SU-DHL-6 (cell line): ENCODE results near the gene MR1.

Source experiments
- H2AFZ ChIP-seq: fragments of 200-600 bp; sonication (generic); 2 replicates; pipeline ENCODE4 v1.6.1; 2014; ENCODE audit warnings: low read depth, mild to moderate bottlenecking, moderate library complexity, mixed read lengths, antibody characterized with exemption, low read length; ENCODE audit not compliant: severe bottlenecking
- H3F3A ChIP-seq: fragments of 200-600 bp; shearing (Covaris generic); 2 replicates; pipeline ENCODE4 v1.6.0; 2016; ENCODE audit warnings: antibody characterized with exemption, mild to moderate bottlenecking; ENCODE audit not compliant: insufficient read depth
- H3K27ac ChIP-seq: fragments of 200-600 bp; sonication (generic); 2 replicates; pipeline ENCODE4 v1.5.1; 2016; ENCODE audit warnings: low read depth, mild to moderate bottlenecking, low read length, moderate library complexity, mixed read lengths
- H3K27me3 ChIP-seq: fragments of 200-600 bp; sonication (generic), shearing (Covaris generic); 2 replicates; pipeline ENCODE4 v1.6.0; 2014; ENCODE audit warnings: mild to moderate bottlenecking, low read length
- H3K36me3 ChIP-seq: fragments of 200-600 bp; sonication (generic); 2 replicates; pipeline ENCODE4 v1.6.1; 2014; ENCODE audit warnings: mild to moderate bottlenecking, low read length, mixed read lengths
- H3K4me2 ChIP-seq: fragments of 300-600, 200-600 bp; shearing (Covaris generic), sonication (generic); 2 replicates; pipeline ENCODE4 v1.6.0; 2014; ENCODE audit warnings: low read length, low read depth, mild to moderate bottlenecking; ENCODE audit not compliant: poor library complexity, severe bottlenecking
- H3K4me3 ChIP-seq: fragments of 200-600 bp; sonication (generic); 2 replicates; pipeline ENCODE4 v1.5.1; 2014; ENCODE audit warnings: antibody characterized with exemption, low read length, mild to moderate bottlenecking, mixed read lengths; ENCODE audit not compliant: insufficient read depth, poor library complexity, severe bottlenecking
- H3K79me2 ChIP-seq: fragments of 200-600 bp; sonication (generic); 2 replicates; pipeline ENCODE4 v1.6.1; 2014; ENCODE audit warnings: mild to moderate bottlenecking, low read length, moderate library complexity; ENCODE audit not compliant: insufficient read depth
- H3K9ac ChIP-seq: fragments of 200-600 bp; sonication (generic); 2 replicates; pipeline ENCODE4 v1.7.0; 2014; ENCODE audit warnings: mild to moderate bottlenecking, low read length
- H3K9me2 ChIP-seq: fragments of 200-600 bp; sonication (generic); replicated peaks from 2 replicates; pipeline ENCODE4 v1.6.1; 2014; ENCODE audit warnings: low read length; ENCODE audit not compliant: insufficient read depth
- H3K9me3 ChIP-seq: fragments of 200-600 bp; sonication (generic); 2 replicates; pipeline ENCODE4 v1.6.1; 2014; ENCODE audit warnings: low read length, mixed read lengths; ENCODE audit not compliant: insufficient read depth
- H4K20me1 ChIP-seq: fragments of 200-600 bp; sonication (generic); 2 replicates; pipeline ENCODE4 v1.6.1; 2014; ENCODE audit warnings: low read depth, mild to moderate bottlenecking, antibody characterized with exemption, low read length, moderate library complexity, mixed read lengths
- EZH2phosphoT487 ChIP-seq: fragments of 200-600 bp; sonication (generic), shearing (Covaris generic); conservative IDR thresholded peaks from 2 replicates; pipeline ENCODE4 v1.6.1; 2018; ENCODE audit warnings: mild to moderate bottlenecking, antibody characterized with exemption, low read length, moderate library complexity, mixed read lengths
- TF ChIP-seq, protein P1 (sequence below): fragments of 200-600 bp; sonication (generic); IDR thresholded peaks from one replicate; pipeline ENCODE4 v1.5.1; 2017; ENCODE audit warnings: antibody characterized with exemption, mild to moderate bottlenecking, low read length, moderate library complexity; ENCODE audit not compliant: insufficient read depth, poor library complexity, severe bottlenecking

MR1 gene

DNA sequence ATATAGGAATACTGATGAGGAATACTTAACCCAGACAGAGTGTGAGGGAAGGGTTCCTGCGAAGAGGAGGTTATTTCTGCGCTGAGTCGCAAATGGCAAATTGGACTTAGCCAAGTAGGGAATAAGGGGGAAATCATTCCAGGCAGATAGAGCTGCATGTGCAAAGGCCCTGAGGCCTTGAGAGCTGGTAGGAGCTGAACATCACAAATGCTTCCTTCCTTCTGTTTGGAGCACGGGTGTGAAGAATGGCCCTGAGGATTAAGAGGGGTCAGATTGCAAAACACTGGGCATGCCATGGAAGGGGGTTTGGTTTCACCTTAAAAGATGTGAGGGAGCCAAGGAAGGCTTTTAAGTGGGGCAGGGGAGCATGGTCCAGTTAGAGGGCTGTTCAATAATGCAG is 67.2 kb downstream of the MR1 start:
- no peaks in the 10 kb centered on the region for H3K79me2 ChIP-seq
- no peak overlapping the region for H3K4me2 ChIP-seq
- H3K9me3 ChIP-seq, result no peaks in the 10 kb centered on the region
- no peaks in the 10 kb centered on the region for H3F3A ChIP-seq
- H3K27me3 ChIP-seq, result no peaks in the 10 kb centered on the region
- no peaks in the 10 kb centered on the region for H3K9me2 ChIP-seq
- no peak overlapping the region for H3K9ac ChIP-seq
- H2AFZ ChIP-seq, result no peak overlapping the region
- no peak overlapping the region for H3K27ac ChIP-seq
- TF ChIP-seq, protein P1, sequence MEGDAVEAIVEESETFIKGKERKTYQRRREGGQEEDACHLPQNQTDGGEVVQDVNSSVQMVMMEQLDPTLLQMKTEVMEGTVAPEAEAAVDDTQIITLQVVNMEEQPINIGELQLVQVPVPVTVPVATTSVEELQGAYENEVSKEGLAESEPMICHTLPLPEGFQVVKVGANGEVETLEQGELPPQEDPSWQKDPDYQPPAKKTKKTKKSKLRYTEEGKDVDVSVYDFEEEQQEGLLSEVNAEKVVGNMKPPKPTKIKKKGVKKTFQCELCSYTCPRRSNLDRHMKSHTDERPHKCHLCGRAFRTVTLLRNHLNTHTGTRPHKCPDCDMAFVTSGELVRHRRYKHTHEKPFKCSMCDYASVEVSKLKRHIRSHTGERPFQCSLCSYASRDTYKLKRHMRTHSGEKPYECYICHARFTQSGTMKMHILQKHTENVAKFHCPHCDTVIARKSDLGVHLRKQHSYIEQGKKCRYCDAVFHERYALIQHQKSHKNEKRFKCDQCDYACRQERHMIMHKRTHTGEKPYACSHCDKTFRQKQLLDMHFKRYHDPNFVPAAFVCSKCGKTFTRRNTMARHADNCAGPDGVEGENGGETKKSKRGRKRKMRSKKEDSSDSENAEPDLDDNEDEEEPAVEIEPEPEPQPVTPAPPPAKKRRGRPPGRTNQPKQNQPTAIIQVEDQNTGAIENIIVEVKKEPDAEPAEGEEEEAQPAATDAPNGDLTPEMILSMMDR, result no peak
- no peak for TF ChIP-seq EZH2phosphoT487
- H4K20me1 ChIP-seq, result no peaks in the 10 kb centered on the region
- no peak overlapping the region for H3K4me3 ChIP-seq
- no peaks in the 10 kb centered on the region for H3K36me3 ChIP-seq

DNA sequence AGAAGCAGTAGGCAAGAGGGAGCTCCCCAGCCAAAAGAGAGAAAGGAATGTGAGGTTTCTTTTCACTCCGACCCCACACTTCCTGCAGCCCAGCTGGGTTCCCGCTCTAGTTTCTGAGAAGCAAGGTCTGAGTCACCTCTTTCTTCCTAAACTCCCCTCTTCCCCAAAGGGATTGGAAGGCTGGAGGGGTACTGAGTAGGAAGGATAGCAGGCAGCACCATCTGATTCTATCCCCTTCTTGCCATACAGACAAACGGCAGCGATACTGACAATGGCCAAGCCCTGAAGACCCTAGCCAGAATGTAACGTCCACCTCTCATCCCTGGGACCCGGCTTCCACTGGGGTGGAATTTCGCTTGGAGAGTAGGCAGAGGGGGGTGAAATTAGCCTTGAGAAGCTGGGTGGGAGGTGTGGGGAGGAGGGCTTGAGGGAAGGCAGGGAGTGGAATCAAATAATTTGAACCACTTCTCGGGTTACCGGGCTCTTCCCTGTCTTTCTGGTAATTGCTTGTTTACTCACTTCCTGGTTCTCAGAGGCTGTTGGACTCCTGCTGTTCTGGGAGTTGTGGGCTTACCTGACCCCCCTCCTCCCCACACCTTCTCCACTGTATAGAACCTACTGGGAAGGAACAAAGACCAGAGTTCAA is 67.9 kb downstream of the MR1 start:
- Histone ChIP-seq H3K27ac (no peak overlapping the region), H3K9ac (no peak overlapping the region), H3F3A (no peaks in the 10 kb centered on the region), H3K4me2 (no peak overlapping the region), H2AFZ (no peak overlapping the region), H4K20me1 (no peaks in the 10 kb centered on the region), H3K79me2 (no peaks in the 10 kb centered on the region), H3K36me3 (no peaks in the 10 kb centered on the region), H3K9me2 (no peaks in the 10 kb centered on the region), H3K27me3 (no peaks in the 10 kb centered on the region), H3K9me3 (no peaks in the 10 kb centered on the region), H3K4me3 (no peak overlapping the region)
- no peak for TF ChIP-seq EZH2phosphoT487
- TF ChIP-seq, protein P1, result no peak

DNA sequence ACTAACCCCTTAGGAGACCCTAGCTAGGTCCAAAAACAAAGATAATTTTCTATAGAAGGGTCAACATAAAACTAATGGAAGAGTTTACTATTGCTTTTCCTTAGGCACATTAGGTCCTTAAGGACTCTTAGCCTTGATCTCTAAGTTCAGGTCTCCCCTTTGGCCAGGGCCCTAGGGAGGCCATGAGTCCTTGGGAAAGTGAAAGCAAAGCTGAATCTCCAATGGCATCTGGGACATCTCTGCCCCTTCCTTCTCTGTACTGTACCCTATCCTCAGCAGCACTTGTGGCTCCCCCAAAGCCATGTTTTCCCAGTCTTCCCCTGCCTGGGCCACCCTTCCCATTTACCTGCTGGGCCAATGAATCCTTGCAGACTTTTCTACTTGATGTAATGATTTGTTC is 69.1 kb downstream of the MR1 start:
- H3K79me2 ChIP-seq, result no peaks in the 10 kb centered on the region
- H3K36me3 ChIP-seq, result no peaks in the 10 kb centered on the region
- H3F3A ChIP-seq, result no peaks in the 10 kb centered on the region
- H3K4me3 ChIP-seq, result no peak overlapping the region
- no peaks in the 10 kb centered on the region for H4K20me1 ChIP-seq
- H2AFZ ChIP-seq, result no peak overlapping the region
- H3K9me2 ChIP-seq, result no peaks in the 10 kb centered on the region
- H3K27ac ChIP-seq, result no peak overlapping the region
- no peak overlapping the region for H3K9ac ChIP-seq
- H3K9me3 ChIP-seq, result no peaks in the 10 kb centered on the region
- H3K4me2 ChIP-seq, result no peak overlapping the region
- H3K27me3 ChIP-seq, result no peaks in the 10 kb centered on the region
- TF ChIP-seq, protein P1, result no peak
- no peak for TF ChIP-seq EZH2phosphoT487
